HepG2 (cell line): ENCODE results near the gene UGT2B15. TPM values are rescaled to one million over a fixed set of nuclear protein-coding genes. Genes with fewer than 3 reads are reported as not detected.
A peak's percentile ranks its signal among the peaks of the same experiment; 100 is the strongest.

Source experiments
- ATAC-seq: fragments of 200-7000 bp; cut with Tn5 transposase; 3 replicates; pipeline ENCODE4 v1.9.1; 2020; ENCODE audit warnings: mild to moderate bottlenecking, moderate library complexity
- BruUV-seq: library from RNA; stranded (reverse); fragments of 400-500 nt; replicated peaks from 2 replicates; lab custom pipeline; 2021; lab: Mats Ljungman, UMichigan
- CTCF ChIA-PET: fragments of 300-600 bp; formaldehyde crosslinking; extraction: SDS; loops from one replicate; lab custom pipeline; 2021; ENCODE audit warnings: low total read pairs, inconsistent platforms, low intra/inter-chr PET ratio; lab: Yijun Ruan, JAX
- POLR2A ChIA-PET: fragments of 350-600 bp; sonication (Branson Sonifier 250); formaldehyde crosslinking; loops from one replicate; lab custom pipeline; 2020; ENCODE audit warnings: antibody characterized with exemption, inconsistent platforms; lab: Yijun Ruan, JAX
- DNase-seq: peaks from one replicate; pipeline ENCODE4 v3.0.0-alpha.2; 2015; ENCODE audit warnings: low spot score
- FAIRE-seq: peaks from 3 replicates; lab custom pipeline; 2011; peaks lifted over from hg19 to GRCh38; lab: Jason Lieb, UNC
- H2AFZ ChIP-seq: one replicate; pipeline ENCODE4 v1.6.1; 2011; ENCODE audit warnings: low read length, inconsistent platforms
- H3K27ac ChIP-seq: fragments of 300-600 bp; 3 replicates; pipeline ENCODE4 v1.8.0; 2011; ENCODE audit warnings: mixed run types, mild to moderate bottlenecking, mixed read lengths, low read length, inconsistent platforms; ENCODE audit not compliant: insufficient read depth; ENCODE audit errors: extremely low read length
- H3K27me3 ChIP-seq, 2 experiments: fragments of 200-600 bp in 1 of 2; 2 replicates in 1 of 2; 3 replicates in 1 of 2; pipeline versions ENCODE4 v1.6.0 to v1.8.0; 2011; ENCODE audit warnings: low read length in 2 of 2, mild to moderate bottlenecking in 2 of 2, moderate library complexity in 2 of 2, inconsistent platforms in 1 of 2; ENCODE audit not compliant: insufficient read depth in 2 of 2, control insufficient read depth in 1 of 2
- H3K36me3 ChIP-seq, 2 experiments: fragments of 200-600 bp in 1 of 2; replicated peaks in 1 of 2; 2 replicates in 1 of 2; 3 replicates in 1 of 2; pipeline versions ENCODE4 v1.5.1 to v1.8.0; 2011; ENCODE audit warnings: low read length in 2 of 2, inconsistent platforms in 1 of 2; ENCODE audit not compliant: insufficient read depth in 2 of 2, control insufficient read depth in 1 of 2
- H3K4me1 ChIP-seq: 2 replicates; pipeline ENCODE4 v1.5.1; 2012; ENCODE audit warnings: low read length, inconsistent platforms; ENCODE audit not compliant: insufficient read depth
- H3K4me2 ChIP-seq: 2 replicates; pipeline ENCODE4 v1.6.0; 2011; ENCODE audit warnings: low read depth, low read length, inconsistent platforms
- H3K4me3 ChIP-seq, 3 experiments: fragments of 200-600 bp in 1 of 3; sonication (generic), shearing (Covaris generic) in 1 of 3; replicated peaks in 1 of 3; 2 replicates each; pipeline ENCODE4 v1.5.1; 2011 to 2016; ENCODE audit warnings: low read length in 3 of 3, inconsistent platforms in 2 of 3, low read depth in 2 of 3, mild to moderate bottlenecking in 2 of 3, control low read depth in 1 of 3, mixed read lengths in 1 of 3; ENCODE audit not compliant: insufficient read depth in 1 of 3
- H3K79me2 ChIP-seq: one replicate; pipeline ENCODE4 v1.6.1; 2011; ENCODE audit warnings: low read length, inconsistent platforms; ENCODE audit not compliant: insufficient read depth
- H3K9ac ChIP-seq: 2 replicates; pipeline ENCODE4 v1.6.0; 2011; ENCODE audit warnings: mild to moderate bottlenecking, low read depth, low read length, inconsistent platforms; ENCODE audit not compliant: insufficient read depth
- H3K9me3 ChIP-seq: 2 replicates; pipeline ENCODE4 v1.5.1; 2012; ENCODE audit warnings: mild to moderate bottlenecking, low read length
- H4K20me1 ChIP-seq: 2 replicates; pipeline ENCODE4 v1.6.0; 2011; ENCODE audit warnings: inconsistent platforms, mild to moderate bottlenecking, low read length, moderate library complexity; ENCODE audit not compliant: insufficient read depth
- CBFB ChIP-seq: sonication (generic); formaldehyde crosslinking; IDR thresholded peaks from 2 replicates; pipeline ENCODE4 v1.4.0; 2020; ENCODE audit warnings: missing genetic modification reagents
- FOXA1 ChIP-seq, 2 experiments: fragments of 450-650 bp in 1 of 2; sonication (generic) in 1 of 2; formaldehyde crosslinking in 1 of 2; IDR thresholded peaks; 2 replicates each; pipeline versions ENCODE4 v1.4.0 to v1.6.1; 2016 to 2020; ENCODE audit warnings: missing genetic modification reagents in 1 of 2
- FOXJ3 ChIP-seq: sonication (generic); formaldehyde crosslinking; IDR thresholded peaks from 2 replicates; pipeline ENCODE4 v1.4.0; 2020; ENCODE audit warnings: missing genetic modification reagents, mild to moderate bottlenecking, borderline replicate concordance
- FOXM1 ChIP-seq: sonication (generic); formaldehyde crosslinking; IDR thresholded peaks from 2 replicates; pipeline ENCODE4 v1.5.0; 2020; ENCODE audit warnings: missing genetic modification reagents
- MEIS2 ChIP-seq: sonication (generic); formaldehyde crosslinking; IDR thresholded peaks from 2 replicates; pipeline ENCODE4 v1.9.0; 2021; ENCODE audit warnings: mild to moderate bottlenecking, missing genetic modification reagents
- SALL2 ChIP-seq: sonication (generic); formaldehyde crosslinking; IDR thresholded peaks from 2 replicates; pipeline ENCODE4 v1.8.1; 2023; ENCODE audit warnings: mild to moderate bottlenecking, missing genetic modification reagents, inconsistent platforms
- SIX4 ChIP-seq: sonication (generic); formaldehyde crosslinking; IDR thresholded peaks from 2 replicates; pipeline ENCODE4 v1.4.0; 2020; ENCODE audit warnings: missing genetic modification reagents
- TCF12 ChIP-seq, 2 experiments: fragments of 450-650 bp in 1 of 2; sonication (generic) in 1 of 2; formaldehyde crosslinking in 1 of 2; IDR thresholded peaks; 2 replicates each; pipeline versions ENCODE4 v1.6.1 to v1.8.0; 2017 to 2022; ENCODE audit warnings: antibody characterized with exemption in 1 of 2, mild to moderate bottlenecking in 1 of 2, missing genetic modification reagents in 1 of 2, moderate library complexity in 1 of 2
- ZBTB38 ChIP-seq: sonication (generic); formaldehyde crosslinking; IDR thresholded peaks from 2 replicates; pipeline ENCODE4 v1.5.1; 2020; ENCODE audit warnings: mild to moderate bottlenecking, missing genetic modification reagents
- ZNF260 ChIP-seq: sonication (generic); formaldehyde crosslinking; IDR thresholded peaks from 2 replicates; pipeline ENCODE4 v1.4.0; 2020; ENCODE audit warnings: missing genetic modification reagents, low read depth, mild to moderate bottlenecking, borderline replicate concordance
- ZNF282 ChIP-seq: fragments of 450-650 bp; IDR thresholded peaks from 2 replicates; pipeline ENCODE4 v1.6.1; 2018; ENCODE audit not compliant: partially characterized antibody
- ZNF543 ChIP-seq: sonication (generic); formaldehyde crosslinking; IDR thresholded peaks from 2 replicates; pipeline ENCODE4 v1.4.0; 2020; ENCODE audit warnings: mild to moderate bottlenecking, missing genetic modification reagents
- ZNF841 ChIP-seq: sonication (generic); formaldehyde crosslinking; IDR thresholded peaks from 2 replicates; pipeline ENCODE4 v1.8.1; 2023; ENCODE audit warnings: missing genetic modification reagents, borderline replicate concordance
- WGBS: methylation state at CpG from one replicate; pipeline ENCODE4 v1.1.6; 2017; ENCODE audit warnings: low lambda C conversion rate; 5-methylcytosine and 5-hydroxymethylcytosine counted together
- in situ Hi-C: cut with HindIII; loops from 2 replicates; pipeline ENCODE4 v1.10.0; 2017; ENCODE audit warnings: low pct_unique_long_range_greater_than_20kb; ENCODE audit not compliant: extremely low pct_ligation_motif_present
- intact Hi-C: fragments of 100-400 bp; cut with micrococcal nuclease; formaldehyde crosslinking; loops from one replicate; pipeline ENCODE4 v1.10.0; 2022; ENCODE audit not compliant: unreplicated experiment
- polyA plus RNA-seq, 8 experiments: library from polyadenylated mRNA; depleted of rRNA in 3 of 8; stranded (reverse) in 7 of 8; unstranded in 1 of 8; fragments of >200 nt; fragmentation: Illumina TruSeq in 4 of 8; extraction: Trizol in 4 of 8; gene quantifications; 2 replicates each; pipeline versions ENCODE4 v1.2.1 to v1.2.3, GENCODE V29; 2011 to 2016; ENCODE audit warnings: low read depth in 4 of 8, missing spikeins in 1 of 8, mixed read lengths in 1 of 8; ENCODE audit not compliant: insufficient read depth in 1 of 8
- total RNA-seq, 5 experiments: library from RNA; depleted of rRNA; stranded (reverse); fragments of >200 nt; fragmentation: Illumina TruSeq; extraction: Trizol; gene quantifications; 2 replicates each; pipeline ENCODE4 v1.2.3, GENCODE V29; 2016; ENCODE audit warnings: low read depth in 1 of 5
- TF ChIP-seq, protein P1 (sequence below): sonication (generic); formaldehyde crosslinking; IDR thresholded peaks from 2 replicates; pipeline ENCODE4 v1.5.0; 2020; ENCODE audit warnings: missing genetic modification reagents
- TF ChIP-seq, protein P2 (sequence below): IDR thresholded peaks from 2 replicates; pipeline ENCODE4 v1.6.1; 2016; ENCODE audit warnings: low read depth

The UGT2B15 gene
- total and polyA plus RNA-seq, 2 of the 13 experiments (the other 11 are each of a cell fraction or from before 2014, with no cell fraction given), result 0.04 to 0.11 TPM

DNA sequence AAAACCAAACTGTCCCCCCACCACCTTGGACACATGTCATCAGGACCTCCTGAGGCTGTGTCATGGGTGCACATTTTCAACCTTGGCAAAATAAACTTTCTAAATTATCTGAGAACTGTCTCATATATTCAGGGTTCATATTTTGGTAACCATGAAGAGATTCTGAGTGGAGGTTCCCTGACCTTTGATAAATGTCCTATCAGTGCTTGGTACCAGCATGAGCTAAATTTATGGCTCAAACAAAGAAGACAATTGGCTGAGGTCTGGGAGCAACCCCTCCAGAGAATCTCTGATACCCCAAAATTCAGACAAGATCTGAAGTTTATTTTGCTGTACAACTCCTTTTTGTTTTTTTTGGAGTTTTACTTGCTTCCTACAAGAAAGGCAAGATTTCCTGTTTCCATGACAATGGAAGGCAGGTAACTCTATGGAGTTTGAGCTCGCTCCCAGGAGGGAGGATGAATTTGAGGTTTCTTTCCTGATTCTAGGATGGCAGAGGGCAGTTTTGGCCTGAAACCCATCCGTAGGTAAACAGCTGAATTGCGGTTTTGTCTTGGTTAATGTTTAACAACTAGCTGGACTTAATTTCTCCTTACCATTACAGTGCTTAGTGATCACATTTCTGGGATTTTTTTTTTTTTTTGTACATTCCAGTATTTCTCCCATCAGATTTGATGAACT lies 14.5 kb downstream of the UGT2B15 start (continued):
- TF ChIP-seq, protein P1, sequence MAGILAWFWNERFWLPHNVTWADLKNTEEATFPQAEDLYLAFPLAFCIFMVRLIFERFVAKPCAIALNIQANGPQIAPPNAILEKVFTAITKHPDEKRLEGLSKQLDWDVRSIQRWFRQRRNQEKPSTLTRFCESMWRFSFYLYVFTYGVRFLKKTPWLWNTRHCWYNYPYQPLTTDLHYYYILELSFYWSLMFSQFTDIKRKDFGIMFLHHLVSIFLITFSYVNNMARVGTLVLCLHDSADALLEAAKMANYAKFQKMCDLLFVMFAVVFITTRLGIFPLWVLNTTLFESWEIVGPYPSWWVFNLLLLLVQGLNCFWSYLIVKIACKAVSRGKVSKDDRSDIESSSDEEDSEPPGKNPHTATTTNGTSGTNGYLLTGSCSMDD (CRISPR knock-in tag), result no peak
- TF ChIP-seq FOXA1 (IDR thresholded peaks at IDR 0.05) (no peak), FOXA1 (CRISPR knock-in tag; IDR thresholded peaks at IDR 0.05) (peak; percentile 91), TCF12 (IDR thresholded peaks at IDR 0.05) (no peak), TCF12 (CRISPR knock-in tag; IDR thresholded peaks at IDR 0.05) (0 out of 2 replicates have a peak, but pooled peaks have one; percentile 4), CBFB (CRISPR knock-in tag) (peak; percentile 98), ZNF260 (no peak), SIX4 (CRISPR knock-in tag) (no peak)
- TF ChIP-seq, protein P2, sequence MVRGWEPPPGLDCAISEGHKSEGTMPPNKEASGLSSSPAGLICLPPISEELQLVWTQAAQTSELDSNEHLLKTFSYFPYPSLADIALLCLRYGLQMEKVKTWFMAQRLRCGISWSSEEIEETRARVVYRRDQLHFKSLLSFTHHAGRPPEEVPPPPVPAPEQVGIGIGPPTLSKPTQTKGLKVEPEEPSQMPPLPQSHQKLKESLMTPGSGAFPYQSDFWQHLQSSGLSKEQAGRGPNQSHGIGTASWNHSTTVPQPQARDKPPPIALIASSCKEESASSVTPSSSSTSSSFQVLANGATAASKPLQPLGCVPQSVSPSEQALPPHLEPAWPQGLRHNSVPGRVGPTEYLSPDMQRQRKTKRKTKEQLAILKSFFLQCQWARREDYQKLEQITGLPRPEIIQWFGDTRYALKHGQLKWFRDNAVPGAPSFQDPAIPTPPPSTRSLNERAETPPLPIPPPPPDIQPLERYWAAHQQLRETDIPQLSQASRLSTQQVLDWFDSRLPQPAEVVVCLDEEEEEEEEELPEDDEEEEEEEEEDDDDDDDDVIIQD (CRISPR knock-in tag), result peak; percentile 35; the same call in 1 of the 2 replicates

DNA sequence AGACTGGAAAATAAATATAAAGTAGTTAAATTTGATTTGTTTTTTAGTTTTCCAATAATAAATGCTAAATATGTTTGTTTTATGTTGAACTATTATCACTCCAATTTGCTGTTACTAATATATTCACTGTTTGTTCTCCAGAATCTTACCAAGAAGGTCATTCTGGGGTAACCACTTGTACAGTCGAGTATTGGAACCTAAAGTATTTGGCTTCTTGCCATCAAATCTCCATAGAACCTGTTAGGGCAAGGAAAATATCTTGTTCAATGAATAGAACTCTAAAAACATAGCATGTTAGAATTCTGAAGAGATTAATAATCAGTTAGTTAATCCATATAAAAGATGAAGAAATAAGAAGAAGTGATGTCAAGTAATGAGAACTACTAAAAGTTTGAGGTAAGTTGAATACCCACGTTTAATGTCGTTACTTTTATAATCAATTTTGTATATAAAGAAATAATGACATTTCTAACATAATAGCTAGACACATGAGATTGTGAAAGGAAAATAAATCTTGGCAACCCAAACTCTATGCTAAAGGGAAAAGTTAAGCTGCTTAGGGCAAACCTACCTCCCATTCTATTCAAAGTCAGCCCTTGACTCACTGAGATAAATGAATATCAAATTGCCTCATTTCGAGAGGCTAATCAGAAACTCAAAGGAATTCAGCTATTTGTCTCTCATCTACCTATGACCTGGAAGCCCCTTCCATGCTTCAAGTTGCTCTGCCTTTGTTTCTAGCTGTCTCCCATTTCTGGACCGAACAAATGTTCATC lies 15.3 kb downstream of the UGT2B15 start:
- no peaks in the 10 kb centered on the region for H3K79me2 ChIP-seq
- peak overlapping the region; percentile 69; the same call in 1 of the 2 replicates for H3K4me2 ChIP-seq
- no peaks in the 10 kb centered on the region for H3K9me3 ChIP-seq
- H3K4me1 ChIP-seq, result peaks cover 53% of the 10 kb centered on the region
- no peaks in the 10 kb centered on the region for H3K36me3 ChIP-seq
- intact Hi-C loops, result loop anchor here (10.0 kb wide), 2 partner anchors 160 to 370 kb away; partner anchors contain the start of gene UGT2B10
- DNase-seq (no peak), ATAC-seq (no peak), FAIRE-seq (no peak)
- ChIA-PET POLR2A (interaction anchor here (0.7 to 4.0 kb wide), 4 partner anchors 78 to 293 kb away, joined by 5 to 35 read pairs (median 8); partner anchors contain the start of gene UGT2B10), CTCF (no interaction called here)
- H3K27me3 ChIP-seq, result no peaks in the 10 kb centered on the region
- TF ChIP-seq SALL2, result no peak
- no peak for TF ChIP-seq ZBTB38
- TF ChIP-seq ZNF543 (CRISPR knock-in tag), result no peak
- no peak for TF ChIP-seq MEIS2 (CRISPR knock-in tag)
- no peak for TF ChIP-seq ZNF282
- TF ChIP-seq FOXM1, result no peak
- no peak for TF ChIP-seq ZNF841
- TF ChIP-seq FOXJ3 (CRISPR knock-in tag), result no peak
- no peak overlapping the region for H2AFZ ChIP-seq
- H3K9ac ChIP-seq, result peak overlapping the region; percentile 1; the same call in 1 of the 2 replicates
- peak overlapping the region; percentile 95 for H3K27ac ChIP-seq
- in situ Hi-C loops, result no loop called here
- WGBS, result 96% methylated on average over 5 of the region's 5 CpGs
- H4K20me1 ChIP-seq, result no peaks in the 10 kb centered on the region
- H3K4me3 ChIP-seq, result no peak overlapping the region
- BruUV-seq, result no TSS peak
